K562 (cell line): Measurements from ENCODE around the gene PAFAH1B2. TPM values are rescaled to one million over a fixed set of nuclear protein-coding genes. Genes with fewer than 3 reads are reported as not detected.

Experiments used
- ATAC-seq: fragments of 200-7000 bp; cut with Tn5 transposase; 3 replicates; pipeline ENCODE4 v1.9.1; 2020; ENCODE audit warnings: moderate library complexity
- BruUV-seq: library from RNA; stranded (reverse); fragments of 400-500 nt; replicated peaks from 2 replicates; lab custom pipeline; 2021; lab: Mats Ljungman, UMichigan
- CTCF ChIA-PET: fragments of 300-600 bp; formaldehyde crosslinking; extraction: SDS; loops from one replicate; lab custom pipeline; 2021; ENCODE audit warnings: low intra/inter-chr PET ratio; lab: Yijun Ruan, JAX
- POLR2A ChIA-PET: fragments of 300-600, 350-650 bp; sonication (Branson Sonifier 250); formaldehyde crosslinking; extraction: SDS; loops from one replicate; lab custom pipeline; 2021; ENCODE audit warnings: antibody characterized with exemption, inconsistent platforms; lab: Yijun Ruan, JAX
- DNase-seq, 4 experiments: peaks; one replicate each; pipeline versions ENCODE4 v3.0.0 to v3.0.0-alpha.2; 2011 to 2018; ENCODE audit warnings: low spot score in 3 of 4, mixed read lengths in 3 of 4; ENCODE audit errors: extremely low read depth in 1 of 4
- FAIRE-seq: peaks from 2 replicates; lab custom pipeline; 2011; peaks lifted over from hg19 to GRCh38; lab: Jason Lieb, UNC
- H2AFZ ChIP-seq: 2 replicates; pipeline ENCODE4 v1.6.0; 2011; ENCODE audit warnings: low read depth, low read length, control low read depth, inconsistent platforms
- H3K27ac ChIP-seq: fragments of 200-600 bp; 3 replicates; pipeline ENCODE4 v1.8.0; 2011; ENCODE audit warnings: low read depth, mild to moderate bottlenecking, control low read depth, inconsistent platforms, low read length, moderate library complexity, mixed read lengths; ENCODE audit errors: extremely low read depth
- H3K27me3 ChIP-seq, 2 experiments: fragments of 300-600 bp in 1 of 2; 2 replicates in 1 of 2; 3 replicates in 1 of 2; pipeline versions ENCODE4 v1.6.0 to v1.8.0; 2011; ENCODE audit warnings: inconsistent platforms in 2 of 2, low read length in 2 of 2, mild to moderate bottlenecking in 1 of 2, mixed read lengths in 1 of 2, moderate library complexity in 1 of 2; ENCODE audit not compliant: control insufficient read depth in 2 of 2, insufficient read depth in 2 of 2
- H3K36me3 ChIP-seq: fragments of 300-600 bp; 3 replicates; pipeline ENCODE4 v1.8.0; 2011; ENCODE audit warnings: mild to moderate bottlenecking, low read length, inconsistent platforms; ENCODE audit not compliant: control insufficient read depth, insufficient read depth
- H3K4me1 ChIP-seq, 2 experiments: fragments of 200-600 bp in 1 of 2; replicated peaks in 1 of 2; 2 replicates in 1 of 2; 3 replicates in 1 of 2; pipeline versions ENCODE4 v1.5.1 to v1.8.0; 2011; ENCODE audit warnings: inconsistent platforms in 2 of 2, low read length in 2 of 2, mild to moderate bottlenecking in 1 of 2, mixed read lengths in 1 of 2, moderate library complexity in 1 of 2; ENCODE audit not compliant: control insufficient read depth in 2 of 2, insufficient read depth in 2 of 2
- H3K4me2 ChIP-seq: 2 replicates; pipeline ENCODE4 v1.6.1; 2011; ENCODE audit warnings: low read length, control low read depth, inconsistent platforms, mixed read lengths; ENCODE audit not compliant: insufficient read depth
- H3K4me3 ChIP-seq: fragments of 200-600 bp; sonication (generic), shearing (Covaris generic); 2 replicates; pipeline ENCODE4 v1.5.1; 2016; ENCODE audit warnings: control low read depth, inconsistent platforms
- H3K79me2 ChIP-seq: fragments of 200-600 bp; 3 replicates; pipeline ENCODE4 v1.8.0; 2011; ENCODE audit warnings: low read length, inconsistent platforms; ENCODE audit not compliant: control insufficient read depth, insufficient read depth
- H3K9ac ChIP-seq, 2 experiments: 2 replicates each; pipeline versions ENCODE4 v1.6.0 to v1.6.1; 2011; ENCODE audit warnings: low read depth in 2 of 2, low read length in 2 of 2, control low read depth in 1 of 2, inconsistent platforms in 1 of 2, mild to moderate bottlenecking in 1 of 2, mixed read lengths in 1 of 2; ENCODE audit not compliant: insufficient read depth in 1 of 2
- H3K9me1 ChIP-seq: one replicate; pipeline ENCODE4 v1.6.0; 2011; ENCODE audit warnings: inconsistent platforms, mild to moderate bottlenecking, low read length, moderate library complexity; ENCODE audit not compliant: control insufficient read depth, insufficient read depth
- H3K9me3 ChIP-seq: replicated peaks from 2 replicates; pipeline ENCODE4 v1.5.1; 2011; ENCODE audit warnings: low read depth, low read length, inconsistent platforms; ENCODE audit not compliant: control insufficient read depth, insufficient read depth
- H4K20me1 ChIP-seq: replicated peaks from 2 replicates; pipeline ENCODE4 v1.6.1; 2011; ENCODE audit warnings: low read length, inconsistent platforms, mixed read lengths; ENCODE audit not compliant: control insufficient read depth, insufficient read depth
- ILK ChIP-seq: fragments of 450-650 bp; IDR thresholded peaks from 2 replicates; pipeline ENCODE4 v1.6.1; 2016; ENCODE audit warnings: missing genetic modification characterization, low read depth, mild to moderate bottlenecking, missing compliant biosample characterization, moderate library complexity, borderline replicate concordance
- NR1H2 ChIP-seq: sonication (generic); formaldehyde crosslinking; IDR thresholded peaks from 2 replicates; pipeline ENCODE4 v1.4.0; 2020; ENCODE audit warnings: mild to moderate bottlenecking, missing genetic modification reagents
- NR4A1 ChIP-seq, 2 experiments: fragments of 250-450 bp in 1 of 2; fragments of 450-650 bp in 1 of 2; sonication (Bioruptor Pico) in 1 of 2; IDR thresholded peaks; 2 replicates each; pipeline versions ENCODE4 v1.4.0 to v1.6.1; 2016 to 2020; ENCODE audit warnings: mild to moderate bottlenecking in 2 of 2, missing compliant biosample characterization in 1 of 2, missing genetic modification characterization in 1 of 2, moderate library complexity in 1 of 2
- SRSF7 ChIP-seq: fragments of 200-400 bp; formaldehyde crosslinking; optimal IDR thresholded peaks from 2 replicates; pipeline ENCODE3; 2017; ENCODE audit warnings: mild to moderate bottlenecking, low read depth, low read length
- TCF3 ChIP-seq: sonication (generic); formaldehyde crosslinking; IDR thresholded peaks from 2 replicates; pipeline ENCODE4 v1.4.0; 2020; ENCODE audit warnings: mild to moderate bottlenecking, missing genetic modification reagents
- ZFPM2 ChIP-seq: fragments of 250-450 bp; sonication (Bioruptor Pico); IDR thresholded peaks from 2 replicates; pipeline ENCODE4 v1.5.1; 2022; ENCODE audit warnings: mild to moderate bottlenecking
- ZNF274 ChIP-seq: IDR thresholded peaks from 2 replicates; pipeline ENCODE4 v1.6.1; 2011; ENCODE audit warnings: low read depth, mild to moderate bottlenecking, low read length, moderate library complexity, borderline replicate concordance
- WGBS: fragments of 100-300 bp; shearing (Covaris generic); methylation state at CpG from one replicate; pipeline ENCODE4 v1.1.6; 2016; ENCODE audit warnings: low coverage, mixed read lengths; ENCODE audit not compliant: insufficient coverage; ENCODE audit errors: missing lambda C conversion rate; 5-methylcytosine and 5-hydroxymethylcytosine counted together
- in situ Hi-C: fragments of 300-500 bp; cut with MboI; formaldehyde crosslinking; loops from 4 replicates; pipeline ENCODE4 v1.15.0; 2018; ENCODE audit warnings: inconsistent platforms, mixed read lengths
- intact Hi-C: fragments of 100-400 bp; cut with micrococcal nuclease; formaldehyde crosslinking; loops from 2 replicates; pipeline ENCODE4 v1.14.2; 2022
- polyA plus RNA-seq, 8 experiments: library from polyadenylated mRNA; depleted of rRNA in 4 of 8; stranded (reverse) in 5 of 8; unstranded in 3 of 8; fragments of >200 nt; fragmentation: Nextera tagmentation in 2 of 8; fragmentation: Illumina TruSeq in 1 of 8; extraction: Ambion mirVana in 2 of 8; extraction: Trizol in 1 of 8; gene quantifications; 2 replicates each; pipeline versions ENCODE4 v1.2.1 to v1.2.3, GENCODE V29; 2011 to 2014; ENCODE audit warnings: inconsistent platforms in 1 of 8, missing spikeins in 1 of 8
- total RNA-seq, 7 experiments: library from RNA; depleted of rRNA in 6 of 7; stranded (reverse); fragments of >200 nt in 6 of 7; fragmentation: Illumina TruSeq in 2 of 7; extraction: Trizol in 2 of 7; gene quantifications; 2 replicates each; pipeline versions ENCODE4 v1.2.1 to v1.2.3, GENCODE V29; 2011 to 2021; ENCODE audit warnings: low replicate concordance in 1 of 7
- TF ChIP-seq, protein P1 (sequence below): sonication (generic); formaldehyde crosslinking; IDR thresholded peaks from 2 replicates; pipeline ENCODE4 v1.8.1; 2023; ENCODE audit warnings: mild to moderate bottlenecking, missing genetic modification reagents
- TF ChIP-seq, protein P2 (sequence below): fragments of 250-450 bp; sonication (Bioruptor Pico); IDR thresholded peaks from 2 replicates; pipeline ENCODE4 v1.8.0; 2022; ENCODE audit warnings: inconsistent platforms, mild to moderate bottlenecking, moderate library complexity, borderline replicate concordance
- TF ChIP-seq, protein P3 (sequence below): IDR thresholded peaks from 2 replicates; pipeline ENCODE4 v1.6.1; 2014; ENCODE audit warnings: antibody characterized with exemption
- TF ChIP-seq, protein P4 (sequence below): fragments of 450-650 bp; IDR thresholded peaks from 2 replicates; pipeline ENCODE4 v1.6.1; 2017; ENCODE audit warnings: antibody characterized with exemption, mild to moderate bottlenecking

The PAFAH1B2 gene
- total and polyA plus RNA-seq, 9 of the 15 experiments (the other 6 are each of a cell fraction or from before 2014, with no cell fraction given) = 27.8 to 94.7 (median 64.9) TPM

DNA sequence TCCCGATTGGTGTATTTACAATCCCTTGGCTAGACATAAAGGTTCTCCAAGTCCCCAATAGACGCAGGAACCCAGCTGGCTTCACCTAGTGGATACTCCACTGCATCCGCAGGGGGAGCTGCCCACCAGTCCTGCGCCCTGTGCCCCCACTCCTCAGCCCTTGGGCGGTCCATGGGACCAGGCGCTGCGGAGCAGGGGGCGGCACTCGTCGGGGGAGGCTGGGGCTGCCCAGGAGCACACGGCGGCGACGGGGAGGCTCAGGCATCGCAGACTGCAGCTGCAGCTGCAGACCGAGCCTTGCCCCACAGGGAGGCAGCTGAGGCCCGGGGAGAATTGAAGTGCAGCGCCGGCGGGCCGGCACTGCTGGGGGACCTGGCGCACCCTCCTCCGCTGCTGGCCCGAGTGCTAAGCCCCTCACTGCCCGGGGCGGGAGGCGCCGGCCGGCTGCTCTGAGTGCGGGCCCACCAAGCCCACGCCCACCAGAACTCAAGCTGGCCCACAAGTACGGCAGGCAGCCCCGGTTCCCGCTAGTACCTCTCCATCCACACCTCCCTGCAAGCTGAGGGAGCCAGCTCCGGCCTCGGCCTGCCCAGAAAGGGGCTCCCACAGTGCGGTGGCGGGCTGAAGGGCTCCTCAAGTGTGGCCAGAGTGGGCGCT is 33.7 kb upstream of the PAFAH1B2 start:
- intact Hi-C loops = no loop called here
- no TSS peak for BruUV-seq
- Histone ChIP-seq H2AFZ (no peak overlapping the region), H4K20me1 (no peaks in the 10 kb centered on the region), H3K9me1 (no peaks in the 10 kb centered on the region), H3K4me2 (no peak overlapping the region), H3K79me2 (no peaks in the 10 kb centered on the region), H3K36me3 (no peaks in the 10 kb centered on the region), H3K9me3 (no peaks in the 10 kb centered on the region), H3K9ac (no peak overlapping the region), H3K4me3 (no peak overlapping the region), H3K27me3 (no peaks in the 10 kb centered on the region; a peak in 1 of 5 replicates), H3K4me1 (peaks cover 0 to 7% of the 10 kb centered on the region in 2 experiments; a peak in 1 of 5 replicates), H3K27ac (no peak overlapping the region)
- DNase-seq = no peak
- ChIA-PET POLR2A (interaction anchor here (0.6 to 1.5 kb wide), 3 partner anchors 10 to 14 kb away, joined by 3 to 8 read pairs (median 3); no protein-coding TSS in a partner anchor), CTCF (no interaction called here)
- no peak for ATAC-seq
- in situ Hi-C loops = no loop called here
- 70% methylated on average over 27 of the region's 39 CpGs for WGBS
- no peak for FAIRE-seq
- TF ChIP-seq, protein P1, sequence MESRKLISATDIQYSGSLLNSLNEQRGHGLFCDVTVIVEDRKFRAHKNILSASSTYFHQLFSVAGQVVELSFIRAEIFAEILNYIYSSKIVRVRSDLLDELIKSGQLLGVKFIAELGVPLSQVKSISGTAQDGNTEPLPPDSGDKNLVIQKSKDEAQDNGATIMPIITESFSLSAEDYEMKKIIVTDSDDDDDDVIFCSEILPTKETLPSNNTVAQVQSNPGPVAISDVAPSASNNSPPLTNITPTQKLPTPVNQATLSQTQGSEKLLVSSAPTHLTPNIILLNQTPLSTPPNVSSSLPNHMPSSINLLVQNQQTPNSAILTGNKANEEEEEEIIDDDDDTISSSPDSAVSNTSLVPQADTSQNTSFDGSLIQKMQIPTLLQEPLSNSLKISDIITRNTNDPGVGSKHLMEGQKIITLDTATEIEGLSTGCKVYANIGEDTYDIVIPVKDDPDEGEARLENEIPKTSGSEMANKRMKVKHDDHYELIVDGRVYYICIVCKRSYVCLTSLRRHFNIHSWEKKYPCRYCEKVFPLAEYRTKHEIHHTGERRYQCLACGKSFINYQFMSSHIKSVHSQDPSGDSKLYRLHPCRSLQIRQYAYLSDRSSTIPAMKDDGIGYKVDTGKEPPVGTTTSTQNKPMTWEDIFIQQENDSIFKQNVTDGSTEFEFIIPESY (CRISPR knock-in tag) = no peak
- TF ChIP-seq SRSF7 (no peak), NR4A1 (CRISPR knock-in tag; IDR thresholded peaks at IDR 0.05) (no peak), NR4A1 (tag; IDR thresholded peaks at IDR 0.05) (no peak), TCF3 (no peak), ILK (tag) (no peak), ZFPM2 (CRISPR knock-in tag) (no peak), ZNF274 (no peak), NR1H2 (CRISPR knock-in tag) (no peak)
- TF ChIP-seq, protein P2, sequence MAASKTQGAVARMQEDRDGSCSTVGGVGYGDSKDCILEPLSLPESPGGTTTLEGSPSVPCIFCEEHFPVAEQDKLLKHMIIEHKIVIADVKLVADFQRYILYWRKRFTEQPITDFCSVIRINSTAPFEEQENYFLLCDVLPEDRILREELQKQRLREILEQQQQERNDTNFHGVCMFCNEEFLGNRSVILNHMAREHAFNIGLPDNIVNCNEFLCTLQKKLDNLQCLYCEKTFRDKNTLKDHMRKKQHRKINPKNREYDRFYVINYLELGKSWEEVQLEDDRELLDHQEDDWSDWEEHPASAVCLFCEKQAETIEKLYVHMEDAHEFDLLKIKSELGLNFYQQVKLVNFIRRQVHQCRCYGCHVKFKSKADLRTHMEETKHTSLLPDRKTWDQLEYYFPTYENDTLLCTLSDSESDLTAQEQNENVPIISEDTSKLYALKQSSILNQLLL = no peak
- TF ChIP-seq, protein P3, sequence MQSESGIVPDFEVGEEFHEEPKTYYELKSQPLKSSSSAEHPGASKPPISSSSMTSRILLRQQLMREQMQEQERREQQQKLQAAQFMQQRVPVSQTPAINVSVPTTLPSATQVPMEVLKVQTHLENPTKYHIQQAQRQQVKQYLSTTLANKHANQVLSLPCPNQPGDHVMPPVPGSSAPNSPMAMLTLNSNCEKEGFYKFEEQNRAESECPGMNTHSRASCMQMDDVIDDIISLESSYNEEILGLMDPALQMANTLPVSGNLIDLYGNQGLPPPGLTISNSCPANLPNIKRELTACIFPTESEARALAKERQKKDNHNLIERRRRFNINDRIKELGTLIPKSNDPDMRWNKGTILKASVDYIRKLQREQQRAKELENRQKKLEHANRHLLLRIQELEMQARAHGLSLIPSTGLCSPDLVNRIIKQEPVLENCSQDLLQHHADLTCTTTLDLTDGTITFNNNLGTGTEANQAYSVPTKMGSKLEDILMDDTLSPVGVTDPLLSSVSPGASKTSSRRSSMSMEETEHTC = no peak
- TF ChIP-seq, protein P4, sequence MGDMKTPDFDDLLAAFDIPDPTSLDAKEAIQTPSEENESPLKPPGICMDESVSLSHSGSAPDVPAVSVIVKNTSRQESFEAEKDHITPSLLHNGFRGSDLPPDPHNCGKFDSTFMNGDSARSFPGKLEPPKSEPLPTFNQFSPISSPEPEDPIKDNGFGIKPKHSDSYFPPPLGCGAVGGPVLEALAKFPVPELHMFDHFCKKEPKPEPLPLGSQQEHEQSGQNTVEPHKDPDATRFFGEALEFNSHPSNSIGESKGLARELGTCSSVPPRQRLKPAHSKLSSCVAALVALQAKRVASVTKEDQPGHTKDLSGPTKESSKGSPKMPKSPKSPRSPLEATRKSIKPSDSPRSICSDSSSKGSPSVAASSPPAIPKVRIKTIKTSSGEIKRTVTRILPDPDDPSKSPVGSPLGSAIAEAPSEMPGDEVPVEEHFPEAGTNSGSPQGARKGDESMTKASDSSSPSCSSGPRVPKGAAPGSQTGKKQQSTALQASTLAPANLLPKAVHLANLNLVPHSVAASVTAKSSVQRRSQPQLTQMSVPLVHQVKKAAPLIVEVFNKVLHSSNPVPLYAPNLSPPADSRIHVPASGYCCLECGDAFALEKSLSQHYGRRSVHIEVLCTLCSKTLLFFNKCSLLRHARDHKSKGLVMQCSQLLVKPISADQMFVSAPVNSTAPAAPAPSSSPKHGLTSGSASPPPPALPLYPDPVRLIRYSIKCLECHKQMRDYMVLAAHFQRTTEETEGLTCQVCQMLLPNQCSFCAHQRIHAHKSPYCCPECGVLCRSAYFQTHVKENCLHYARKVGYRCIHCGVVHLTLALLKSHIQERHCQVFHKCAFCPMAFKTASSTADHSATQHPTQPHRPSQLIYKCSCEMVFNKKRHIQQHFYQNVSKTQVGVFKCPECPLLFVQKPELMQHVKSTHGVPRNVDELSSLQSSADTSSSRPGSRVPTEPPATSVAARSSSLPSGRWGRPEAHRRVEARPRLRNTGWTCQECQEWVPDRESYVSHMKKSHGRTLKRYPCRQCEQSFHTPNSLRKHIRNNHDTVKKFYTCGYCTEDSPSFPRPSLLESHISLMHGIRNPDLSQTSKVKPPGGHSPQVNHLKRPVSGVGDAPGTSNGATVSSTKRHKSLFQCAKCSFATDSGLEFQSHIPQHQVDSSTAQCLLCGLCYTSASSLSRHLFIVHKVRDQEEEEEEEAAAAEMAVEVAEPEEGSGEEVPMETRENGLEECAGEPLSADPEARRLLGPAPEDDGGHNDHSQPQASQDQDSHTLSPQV = no peak
